ENCODE measurements around the gene TCF7L1. TPM values are rescaled to one million over a fixed set of nuclear protein-coding genes. Genes with fewer than 3 reads are reported as not detected.

TCF7L1 gene
- total and polyA plus RNA-seq, 2 of the 13 experiments (the other 11 are each of a cell fraction or from before 2014, with no cell fraction given), result 0.04 to 0.15 TPM

DNA sequence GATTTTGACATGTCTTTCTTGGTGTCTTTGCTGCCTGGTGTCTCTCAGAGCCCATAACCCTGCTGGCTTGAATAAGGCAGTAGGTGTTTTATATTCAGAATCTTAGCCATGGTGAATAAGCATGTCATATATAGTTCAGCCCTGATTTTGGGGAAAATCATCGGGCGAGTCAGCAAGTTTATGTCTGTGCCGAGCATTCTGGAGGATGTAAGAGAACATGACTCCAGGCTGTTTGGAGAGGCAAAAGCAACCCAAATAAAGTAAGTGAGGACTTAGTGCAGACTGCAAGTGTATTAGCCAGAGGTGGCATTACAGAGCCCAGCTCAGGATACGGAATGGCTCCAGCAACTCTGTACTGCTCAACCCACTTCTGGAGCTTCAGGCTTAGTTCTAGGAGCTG is 50.3 kb downstream of the TCF7L1 start:
- in situ Hi-C loops (cut with HindIII; ENCODE audit: extremely low pct_ligation_motif_present, low pct_unique_long_range_greater_than_20kb) (no loop called here), intact Hi-C loops (cut with micrococcal nuclease; ENCODE audit: unreplicated experiment) (no loop called here)
- no TSS peak for BruUV-seq (replicated peaks)
- Histone ChIP-seq H3K27ac (ENCODE audit: extremely low read length, insufficient read depth, low read length) (no peak overlapping the region), H3K79me2 (ENCODE audit: insufficient read depth, low read length) (no peaks in the 10 kb centered on the region), H3K9ac (ENCODE audit: insufficient read depth, low read depth, low read length) (no peak overlapping the region), H3K4me3 (replicated peaks in 1 of 3; ENCODE audit: insufficient read depth in 1 of 3, low read depth in 2 of 3, low read length in 3 of 3) (no peak overlapping the region), H3K4me1 (ENCODE audit: insufficient read depth, low read length) (peaks cover under 1% of the 10 kb centered on the region; the same call in 1 of the 2 replicates), H3K9me3 (ENCODE audit: low read length) (no peaks in the 10 kb centered on the region), H3K4me2 (ENCODE audit: low read depth, low read length) (no peak overlapping the region), H3K27me3 (ENCODE audit: control insufficient read depth in 1 of 2, insufficient read depth in 2 of 2, low read length in 2 of 2) (peaks cover 5 to 59% of the 10 kb centered on the region in 2 experiments; a peak in 4 of 5 replicates), H3K36me3 (replicated peaks in 1 of 2; ENCODE audit: control insufficient read depth in 1 of 2, insufficient read depth in 2 of 2, low read length in 2 of 2) (no peaks in the 10 kb centered on the region), H4K20me1 (ENCODE audit: insufficient read depth, low read length) (no peaks in the 10 kb centered on the region), H2AFZ (ENCODE audit: low read length) (no peak overlapping the region)
- FAIRE-seq, result no peak
- ChIA-PET CTCF (ENCODE audit: low intra/inter-chr PET ratio, low total read pairs) (no interaction called here), POLR2A (no interaction called here)
- no peak for ATAC-seq
- DNase-seq (ENCODE audit: low spot score), result no peak
- WGBS (ENCODE audit: low lambda C conversion rate), result 36% methylated on average over 4 of the region's 4 CpGs
- TF ChIP-seq ZBTB3 (CRISPR knock-in tag; IDR thresholded peaks at IDR 0.05; ENCODE audit: borderline replicate concordance, low read depth) (no peak), ZSCAN31 (CRISPR knock-in tag; IDR thresholded peaks at IDR 0.05; ENCODE audit: low read depth) (no peak), CHD2 (IDR thresholded peaks at IDR 0.05; ENCODE audit: low read depth, low read length) (no peak), RFX5 (IDR thresholded peaks at IDR 0.05; ENCODE audit: low read depth, low read length) (no peak), TCF7L2 (IDR thresholded peaks at IDR 0.05; ENCODE audit: low read depth, low read length) (no peak), ZSCAN29 (CRISPR knock-in tag; conservative IDR thresholded peaks at IDR 0.05) (no peak)

DNA sequence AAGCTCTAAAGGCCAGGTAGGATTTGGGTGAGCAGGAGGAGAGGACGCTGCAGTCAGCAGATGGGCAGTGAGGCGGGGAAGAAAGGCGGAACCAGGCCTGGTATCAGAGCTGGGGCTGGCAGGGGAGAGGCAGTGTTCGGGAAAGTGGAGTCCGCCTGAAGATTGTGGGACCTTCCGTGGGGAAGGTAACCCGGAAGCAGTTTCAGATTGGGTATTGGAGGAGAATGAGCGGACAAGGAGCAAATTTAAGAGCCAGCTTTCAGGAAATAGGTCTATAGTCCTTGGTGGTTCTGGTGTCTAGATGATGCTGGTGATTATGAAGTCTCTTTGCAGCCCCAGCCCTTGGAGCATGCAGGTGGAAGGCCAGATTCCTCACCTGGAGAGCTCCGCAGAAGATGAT is 51.0 kb downstream of the TCF7L1 start:
- Histone ChIP-seq H3K4me2 (ENCODE audit: low read depth, low read length) (no peak overlapping the region), H3K9ac (ENCODE audit: insufficient read depth, low read depth, low read length) (no peak overlapping the region), H3K4me3 (replicated peaks in 1 of 3; ENCODE audit: insufficient read depth in 1 of 3, low read depth in 2 of 3, low read length in 3 of 3) (no peak overlapping the region), H3K27ac (ENCODE audit: extremely low read length, insufficient read depth, low read length) (no peak overlapping the region), H3K9me3 (ENCODE audit: low read length) (no peaks in the 10 kb centered on the region), H3K4me1 (ENCODE audit: insufficient read depth, low read length) (0 out of 2 replicates have a peak, but pooled peaks cover under 1% of the 10 kb centered on the region), H2AFZ (ENCODE audit: low read length) (no peak overlapping the region), H3K27me3 (ENCODE audit: control insufficient read depth in 1 of 2, insufficient read depth in 2 of 2, low read length in 2 of 2) (peaks cover 5 to 52% of the 10 kb centered on the region in 2 experiments; a peak in 4 of 5 replicates), H3K79me2 (ENCODE audit: insufficient read depth, low read length) (no peaks in the 10 kb centered on the region), H4K20me1 (ENCODE audit: insufficient read depth, low read length) (no peaks in the 10 kb centered on the region), H3K36me3 (replicated peaks in 1 of 2; ENCODE audit: control insufficient read depth in 1 of 2, insufficient read depth in 2 of 2, low read length in 2 of 2) (no peaks in the 10 kb centered on the region)
- no peak for DNase-seq (ENCODE audit: low spot score)
- TF ChIP-seq ZNF747 (CRISPR knock-in tag; IDR thresholded peaks at IDR 0.05; ENCODE audit: borderline replicate concordance) (no peak), JUN (CRISPR knock-in tag; IDR thresholded peaks at IDR 0.05) (no peak), GABPA (IDR thresholded peaks at IDR 0.05; ENCODE audit: low read depth, low read length) (no peak), GABPA (CRISPR knock-in tag; IDR thresholded peaks at IDR 0.05; ENCODE audit: low read depth) (no peak)
- 62% methylated on average over 9 of the region's 9 CpGs for WGBS (ENCODE audit: low lambda C conversion rate)
- no TSS peak for BruUV-seq (replicated peaks)
- ChIA-PET CTCF (ENCODE audit: low intra/inter-chr PET ratio, low total read pairs) (no interaction called here), POLR2A (no interaction called here)
- intact Hi-C loops (cut with micrococcal nuclease; ENCODE audit: unreplicated experiment) (no loop called here), in situ Hi-C loops (cut with HindIII; ENCODE audit: extremely low pct_ligation_motif_present, low pct_unique_long_range_greater_than_20kb) (no loop called here)
- no peak for FAIRE-seq
- no peak for ATAC-seq

Measured in HepG2 (cell line).